ENCODE data around the gene ZNF544. TPM values are rescaled to one million over a fixed set of nuclear protein-coding genes. Genes with fewer than 3 reads are reported as not detected.
A peak's percentile ranks its signal among the peaks of the same experiment; 100 is the strongest.

Gene ZNF544
- total RNA-seq, 1 experiment from 2014 or later = 63.8 TPM

GRCh38 chr19:58305065-58305931 lies 76.6 kb downstream of the ZNF544 start, which contains the start of gene ERVK3-1 (continued):
- TF ChIP-seq, protein P1, sequence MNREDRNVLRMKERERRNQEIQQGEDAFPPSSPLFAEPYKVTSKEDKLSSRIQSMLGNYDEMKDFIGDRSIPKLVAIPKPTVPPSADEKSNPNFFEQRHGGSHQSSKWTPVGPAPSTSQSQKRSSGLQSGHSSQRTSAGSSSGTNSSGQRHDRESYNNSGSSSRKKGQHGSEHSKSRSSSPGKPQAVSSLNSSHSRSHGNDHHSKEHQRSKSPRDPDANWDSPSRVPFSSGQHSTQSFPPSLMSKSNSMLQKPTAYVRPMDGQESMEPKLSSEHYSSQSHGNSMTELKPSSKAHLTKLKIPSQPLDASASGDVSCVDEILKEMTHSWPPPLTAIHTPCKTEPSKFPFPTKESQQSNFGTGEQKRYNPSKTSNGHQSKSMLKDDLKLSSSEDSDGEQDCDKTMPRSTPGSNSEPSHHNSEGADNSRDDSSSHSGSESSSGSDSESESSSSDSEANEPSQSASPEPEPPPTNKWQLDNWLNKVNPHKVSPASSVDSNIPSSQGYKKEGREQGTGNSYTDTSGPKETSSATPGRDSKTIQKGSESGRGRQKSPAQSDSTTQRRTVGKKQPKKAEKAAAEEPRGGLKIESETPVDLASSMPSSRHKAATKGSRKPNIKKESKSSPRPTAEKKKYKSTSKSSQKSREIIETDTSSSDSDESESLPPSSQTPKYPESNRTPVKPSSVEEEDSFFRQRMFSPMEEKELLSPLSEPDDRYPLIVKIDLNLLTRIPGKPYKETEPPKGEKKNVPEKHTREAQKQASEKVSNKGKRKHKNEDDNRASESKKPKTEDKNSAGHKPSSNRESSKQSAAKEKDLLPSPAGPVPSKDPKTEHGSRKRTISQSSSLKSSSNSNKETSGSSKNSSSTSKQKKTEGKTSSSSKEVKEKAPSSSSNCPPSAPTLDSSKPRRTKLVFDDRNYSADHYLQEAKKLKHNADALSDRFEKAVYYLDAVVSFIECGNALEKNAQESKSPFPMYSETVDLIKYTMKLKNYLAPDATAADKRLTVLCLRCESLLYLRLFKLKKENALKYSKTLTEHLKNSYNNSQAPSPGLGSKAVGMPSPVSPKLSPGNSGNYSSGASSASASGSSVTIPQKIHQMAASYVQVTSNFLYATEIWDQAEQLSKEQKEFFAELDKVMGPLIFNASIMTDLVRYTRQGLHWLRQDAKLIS (CRISPR knock-in tag; IDR thresholded peaks at IDR 0.05; ENCODE audit: borderline replicate concordance) = no peak
- TF ChIP-seq ZNF219 (CRISPR knock-in tag; IDR thresholded peaks at IDR 0.05; ENCODE audit: borderline replicate concordance) (no peak), CREM (CRISPR knock-in tag; IDR thresholded peaks at IDR 0.05) (peak; percentile 76; the same call in 1 of the 2 replicates), TEAD1 (CRISPR knock-in tag; IDR thresholded peaks at IDR 0.05) (peak; percentile 86), MXD4 (CRISPR knock-in tag; IDR thresholded peaks at IDR 0.05; ENCODE audit: borderline replicate concordance) (no peak), STAT6 (CRISPR knock-in tag; conservative IDR thresholded peaks at IDR 0.05; ENCODE audit: low read depth) (no peak), PRRX2 (CRISPR knock-in tag; IDR thresholded peaks at IDR 0.05) (no peak), MAX (CRISPR knock-in tag; IDR thresholded peaks at IDR 0.05) (peak; percentile 90), E2F1 (CRISPR knock-in tag; IDR thresholded peaks at IDR 0.05) (no peak), IRF2 (CRISPR knock-in tag; IDR thresholded peaks at IDR 0.05; ENCODE audit: borderline replicate concordance, low read depth) (no peak), ZNF396 (CRISPR knock-in tag; IDR thresholded peaks at IDR 0.05; ENCODE audit: borderline replicate concordance) (no peak), ZNF232 (CRISPR knock-in tag; IDR thresholded peaks at IDR 0.05) (peak; percentile 75; the same call in 1 of the 2 replicates), RELA (CRISPR knock-in tag; IDR thresholded peaks at IDR 0.05; ENCODE audit: borderline replicate concordance) (no peak), NFYB (CRISPR knock-in tag; conservative IDR thresholded peaks at IDR 0.05; ENCODE audit: low read depth) (peak; percentile 38), ZNF317 (CRISPR knock-in tag; IDR thresholded peaks at IDR 0.05; ENCODE audit: borderline replicate concordance, low read depth) (no peak), ZBTB21 (CRISPR knock-in tag; IDR thresholded peaks at IDR 0.05; ENCODE audit: borderline replicate concordance) (0 out of 2 replicates have a peak, but pooled peaks have one; percentile 67), NR3C1 (CRISPR knock-in tag; conservative IDR thresholded peaks at IDR 0.05; ENCODE audit: low read depth) (no peak), ESRRA (CRISPR knock-in tag; IDR thresholded peaks at IDR 0.05; ENCODE audit: borderline replicate concordance) (no peak), SOX15 (CRISPR knock-in tag; IDR thresholded peaks at IDR 0.05) (no peak), TCF7 (CRISPR knock-in tag; IDR thresholded peaks at IDR 0.05; ENCODE audit: low read depth) (peak; percentile 76; the same call in 1 of the 2 replicates), TP53 (CRISPR knock-in tag; IDR thresholded peaks at IDR 0.05) (no peak), FOXJ3 (CRISPR knock-in tag; IDR thresholded peaks at IDR 0.05; ENCODE audit: borderline replicate concordance) (no peak), NFATC4 (CRISPR knock-in tag; IDR thresholded peaks at IDR 0.05) (0 out of 2 replicates have a peak, but pooled peaks have one; percentile 61), ELF4 (CRISPR knock-in tag; IDR thresholded peaks at IDR 0.05; ENCODE audit: low read depth) (no peak)
- TF ChIP-seq, protein P2, sequence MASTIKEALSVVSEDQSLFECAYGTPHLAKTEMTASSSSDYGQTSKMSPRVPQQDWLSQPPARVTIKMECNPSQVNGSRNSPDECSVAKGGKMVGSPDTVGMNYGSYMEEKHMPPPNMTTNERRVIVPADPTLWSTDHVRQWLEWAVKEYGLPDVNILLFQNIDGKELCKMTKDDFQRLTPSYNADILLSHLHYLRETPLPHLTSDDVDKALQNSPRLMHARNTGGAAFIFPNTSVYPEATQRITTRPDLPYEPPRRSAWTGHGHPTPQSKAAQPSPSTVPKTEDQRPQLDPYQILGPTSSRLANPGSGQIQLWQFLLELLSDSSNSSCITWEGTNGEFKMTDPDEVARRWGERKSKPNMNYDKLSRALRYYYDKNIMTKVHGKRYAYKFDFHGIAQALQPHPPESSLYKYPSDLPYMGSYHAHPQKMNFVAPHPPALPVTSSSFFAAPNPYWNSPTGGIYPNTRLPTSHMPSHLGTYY (CRISPR knock-in tag; IDR thresholded peaks at IDR 0.05) = no peak
- TF ChIP-seq, protein P3, sequence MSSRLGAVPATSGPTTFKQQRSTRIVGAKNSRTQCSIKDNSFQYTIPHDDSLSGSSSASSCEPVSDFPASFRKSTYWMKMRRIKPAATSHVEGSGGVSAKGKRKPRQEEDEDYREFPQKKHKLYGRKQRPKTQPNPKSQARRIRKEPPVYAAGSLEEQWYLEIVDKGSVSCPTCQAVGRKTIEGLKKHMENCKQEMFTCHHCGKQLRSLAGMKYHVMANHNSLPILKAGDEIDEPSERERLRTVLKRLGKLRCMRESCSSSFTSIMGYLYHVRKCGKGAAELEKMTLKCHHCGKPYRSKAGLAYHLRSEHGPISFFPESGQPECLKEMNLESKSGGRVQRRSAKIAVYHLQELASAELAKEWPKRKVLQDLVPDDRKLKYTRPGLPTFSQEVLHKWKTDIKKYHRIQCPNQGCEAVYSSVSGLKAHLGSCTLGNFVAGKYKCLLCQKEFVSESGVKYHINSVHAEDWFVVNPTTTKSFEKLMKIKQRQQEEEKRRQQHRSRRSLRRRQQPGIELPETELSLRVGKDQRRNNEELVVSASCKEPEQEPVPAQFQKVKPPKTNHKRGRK (CRISPR knock-in tag; IDR thresholded peaks at IDR 0.05; ENCODE audit: borderline replicate concordance) = no peak
- TF ChIP-seq, protein P4, sequence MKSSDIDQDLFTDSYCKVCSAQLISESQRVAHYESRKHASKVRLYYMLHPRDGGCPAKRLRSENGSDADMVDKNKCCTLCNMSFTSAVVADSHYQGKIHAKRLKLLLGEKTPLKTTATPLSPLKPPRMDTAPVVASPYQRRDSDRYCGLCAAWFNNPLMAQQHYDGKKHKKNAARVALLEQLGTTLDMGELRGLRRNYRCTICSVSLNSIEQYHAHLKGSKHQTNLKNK (CRISPR knock-in tag; IDR thresholded peaks at IDR 0.05) = peak; percentile 68; the same call in 1 of the 2 replicates

Measured in WTC11 (cell line).